Measurements from ENCODE around the gene AUP1. TPM values are rescaled to one million over a fixed set of nuclear protein-coding genes. Genes with fewer than 3 reads are reported as not detected.

Gene AUP1
- total and polyA plus RNA-seq, 2 of the 8 experiments (the other 6 are each of a cell fraction or from before 2014, with no cell fraction given): 83.4 to 121 TPM

- no peak overlapping the region for H4K8ac ChIP-seq (ENCODE audit: extremely low read depth, insufficient read depth, low read length)
- peak overlapping the region; percentile 52 for H4K91ac ChIP-seq (replicated peaks; ENCODE audit: insufficient read length, low read length)
- WGBS, 2 experiments (ENCODE audit: extremely low coverage in 1 of 2, insufficient coverage in 1 of 2, insufficient read length in 1 of 2, insufficient replicate concordance in 2 of 2, low coverage in 1 of 2, low lambda C conversion rate in 2 of 2, missing lambda C conversion rate in 1 of 2): 82% methylated on average over 7 of the region's 7 CpGs; no CpG with 5 or more reads in 1 of the 2 experiments
- no peak overlapping the region for H2BK12ac ChIP-seq (ENCODE audit: low read depth, low read length)
- no peak overlapping the region for H3K23ac ChIP-seq (ENCODE audit: insufficient read length)
- ChIA-PET POLR2A (ENCODE audit: partially characterized antibody) (interaction anchor here (0.9 to 2.9 kb wide), 11 partner anchors 9 to 108 kb away, joined by 3 to 17 read pairs (median 4); partner anchors contain the start of genes AUP1, CCDC142, HTRA2 and LBX2), CTCF (ENCODE audit: partially characterized antibody) (interaction anchor here (0.8 to 2.8 kb wide), 6 partner anchors 15 to 76 kb away, joined by 3 to 12 read pairs (median 4); no protein-coding TSS in a partner anchor)
- H3K18ac ChIP-seq (ENCODE audit: extremely low read depth, low read length): no peak overlapping the region
- H3K79me2 ChIP-seq (ENCODE audit: control insufficient read depth in 1 of 2, insufficient read depth in 2 of 2, low read length in 2 of 2): no peaks in the 10 kb centered on the region
- H3K27me3 ChIP-seq (replicated peaks in 1 of 4; ENCODE audit: control insufficient read depth in 3 of 4, extremely low read depth in 1 of 4, insufficient read depth in 3 of 4, low read length in 3 of 4): peaks cover 4 to 61% (median 31%) of the 10 kb centered on the region in 4 experiments
- H2BK15ac ChIP-seq (ENCODE audit: low read length): no peak overlapping the region; the same call in 1 of the 2 replicates
- peak overlapping the region; percentile 84; the same call in 1 of the 2 replicates for H2AK5ac ChIP-seq (ENCODE audit: low read depth, low read length)
- TF ChIP-seq ATF3 (IDR thresholded peaks at IDR 0.05; ENCODE audit: insufficient read depth, low read depth, low read length): no peak
- TF ChIP-seq TAF1 (IDR thresholded peaks at IDR 0.05; ENCODE audit: low read depth, low read length): no peak
- no peak for TF ChIP-seq SIN3A (conservative IDR thresholded peaks at IDR 0.05 in 1 of 2, IDR thresholded peaks at IDR 0.05 in 1 of 2; ENCODE audit: low read depth in 1 of 2, low read length in 2 of 2)
- no peak for TF ChIP-seq EGR1 (IDR thresholded peaks at IDR 0.05; ENCODE audit: borderline replicate concordance, low read depth, low read length)
- TF ChIP-seq SIRT6 (IDR thresholded peaks at IDR 0.05; ENCODE audit: low read length): no peak
- no peak for TF ChIP-seq TCF12 (IDR thresholded peaks at IDR 0.05; ENCODE audit: low read depth, low read length)
- no peak for TF ChIP-seq BCL11A (IDR thresholded peaks at IDR 0.05; ENCODE audit: low read depth in 2 of 2, low read length in 2 of 2)
- TF ChIP-seq POU5F1 (IDR thresholded peaks at IDR 0.05; ENCODE audit: low read depth, low read length): no peak
- TF ChIP-seq SP2 (IDR thresholded peaks at IDR 0.05; ENCODE audit: low read length): no peak
- no peak for TF ChIP-seq RXRA (IDR thresholded peaks at IDR 0.05; ENCODE audit: insufficient read depth, low read depth, low read length)
- TF ChIP-seq, protein P1, sequence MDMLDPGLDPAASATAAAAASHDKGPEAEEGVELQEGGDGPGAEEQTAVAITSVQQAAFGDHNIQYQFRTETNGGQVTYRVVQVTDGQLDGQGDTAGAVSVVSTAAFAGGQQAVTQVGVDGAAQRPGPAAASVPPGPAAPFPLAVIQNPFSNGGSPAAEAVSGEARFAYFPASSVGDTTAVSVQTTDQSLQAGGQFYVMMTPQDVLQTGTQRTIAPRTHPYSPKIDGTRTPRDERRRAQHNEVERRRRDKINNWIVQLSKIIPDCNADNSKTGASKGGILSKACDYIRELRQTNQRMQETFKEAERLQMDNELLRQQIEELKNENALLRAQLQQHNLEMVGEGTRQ (IDR thresholded peaks at IDR 0.05; ENCODE audit: low read length): no peak
- no peak overlapping the region for H3K14ac ChIP-seq (ENCODE audit: insufficient read length)
- H3K4me1 ChIP-seq (replicated peaks in 1 of 4; ENCODE audit: control insufficient read depth in 3 of 4, insufficient read depth in 4 of 4, low read length in 3 of 4): peaks cover 5 to 18% (median 8%) of the 10 kb centered on the region in 4 experiments
- H3K4me3 ChIP-seq (ENCODE audit: extremely low read depth in 1 of 4, insufficient read depth in 2 of 4, low read depth in 3 of 4, low read length in 4 of 4): peak overlapping the region in 1 of 4 experiments; percentile 90; a peak in 1 of 8 replicates
- H2BK5ac ChIP-seq (ENCODE audit: low read depth, low read length): no peak overlapping the region
- no peak overlapping the region for H2BK120ac ChIP-seq (replicated peaks; ENCODE audit: low read depth, low read length)
- FAIRE-seq (no peak), DNase-seq (ENCODE audit: low read depth in 1 of 2, low spot score in 2 of 2) (no peak)
- H3K79me1 ChIP-seq (ENCODE audit: low read depth, low read length): no peaks in the 10 kb centered on the region; the same call in 1 of the 2 replicates
- no peak overlapping the region for H3K56ac ChIP-seq (replicated peaks; ENCODE audit: insufficient read length, low read depth, low read length)
- H3K9me3 ChIP-seq (ENCODE audit: insufficient read depth in 2 of 2, low read depth in 1 of 2, low read length in 1 of 2): no peaks in the 10 kb centered on the region
- peaks cover 25% of the 10 kb centered on the region for H3K23me2 ChIP-seq (ENCODE audit: low read depth, low read length)
- H3K36me3 ChIP-seq (ENCODE audit: control insufficient read depth in 2 of 4, insufficient read depth in 4 of 4, low read length in 3 of 4): 0 out of 8 replicates have a peak, but pooled peaks cover 0 to 3% (median 0%) of the 10 kb centered on the region in 4 experiments
- H2BK20ac ChIP-seq (ENCODE audit: low read length): no peak overlapping the region
- peak overlapping the region; percentile 77 to 84 for H3K4me2 ChIP-seq (ENCODE audit: insufficient read depth in 1 of 2, low read depth in 2 of 2, low read length in 2 of 2)
- H3K27ac ChIP-seq (ENCODE audit: low read depth, low read length): no peak overlapping the region
- H3K9ac ChIP-seq (replicated peaks in 1 of 4; ENCODE audit: extremely low read depth in 1 of 4, low read depth in 3 of 4, low read length in 3 of 4): no peak overlapping the region
- H3K4ac ChIP-seq (replicated peaks; ENCODE audit: insufficient read length, low read depth, low read length): no peak overlapping the region
- H4K5ac ChIP-seq (ENCODE audit: insufficient read length, low read depth, low read length): no peak overlapping the region
- no peak overlapping the region for H2AFZ ChIP-seq (ENCODE audit: low read length)
- H4K20me1 ChIP-seq (replicated peaks in 1 of 2; ENCODE audit: control insufficient read depth in 1 of 2, insufficient read depth in 2 of 2, low read length in 2 of 2): peaks cover 0 to 5% of the 10 kb centered on the region in 2 experiments
Measured at GRCh38 chr2:74550231-74550630, 20.7 kb upstream of the AUP1 start.
